ENCODE measurements around the gene SEMA6B. TPM values are rescaled to one million over a fixed set of nuclear protein-coding genes. Genes with fewer than 3 reads are reported as not detected.

Gene SEMA6B
- total and polyA plus RNA-seq, 11 donors = 6.0 to 29.7 (median 10.1) TPM

Other genes starting within 250 kb of the SEMA6B start
- 10 to 100 TPM in 1 of 9 donors, 1 to 10 TPM in 6, under 1 TPM in 2; 0.67 to 14.2 (median 2.1) TPM for gene STAP2, start 220.9 kb downstream of the SEMA6B start, total RNA-seq
- gene STAP2, start 220.9 kb downstream of the SEMA6B start, polyA plus RNA-seq = 1 to 10 TPM; 1.1 to 1.9 TPM
- 10 to 100 TPM in 7 of 9 donors, 1 to 10 TPM in 2; 8.2 to 23.7 (median 19.0) TPM for gene MPND, start 216.1 kb downstream of the SEMA6B start, total RNA-seq
- gene MPND, start 216.1 kb downstream of the SEMA6B start, polyA plus RNA-seq = 10 to 100 TPM; 14.4 to 21.9 TPM
- 10 to 100 TPM; 14.4 to 43.6 (median 22.2) TPM for gene SH3GL1, start 159.1 kb downstream of the SEMA6B start, total RNA-seq
- gene SH3GL1, start 159.1 kb downstream of the SEMA6B start, polyA plus RNA-seq = 10 to 100 TPM; 17.3 to 43.3 TPM
- 10 to 100 TPM in 1 of 9 donors, 1 to 10 TPM in 8; 3.0 to 10.7 (median 5.5) TPM for gene CHAF1A, start 157.0 kb downstream of the SEMA6B start, total RNA-seq
- gene CHAF1A, start 157.0 kb downstream of the SEMA6B start, polyA plus RNA-seq = 1 to 10 TPM; 2.9 to 5.6 TPM
- gene UBXN6, start 101.9 kb downstream of the SEMA6B start, total RNA-seq = 100 to 1,000 TPM in 6 of 9 donors, 10 to 100 TPM in 3; 75.1 to 128 (median 109) TPM
- 100 to 1,000 TPM; 127 to 137 TPM for gene UBXN6, start 101.9 kb downstream of the SEMA6B start, polyA plus RNA-seq
- 100 to 1,000 TPM in 1 of 9 donors, 10 to 100 TPM in 8; 20.8 to 235 (median 29.9) TPM for gene HDGFL2, start 87.4 kb downstream of the SEMA6B start, total RNA-seq
- 10 to 100 TPM; 30.7 to 38.9 TPM for gene HDGFL2, start 87.4 kb downstream of the SEMA6B start, polyA plus RNA-seq
- 100 to 1,000 TPM; 110 to 292 (median 174) TPM for gene PLIN4, start 41.2 kb downstream of the SEMA6B start, total RNA-seq
- gene PLIN4, start 41.2 kb downstream of the SEMA6B start, polyA plus RNA-seq = 100 to 1,000 TPM in 1 of 2 donors, 10 to 100 TPM in 1; 55.5 to 241 TPM
- gene PLIN5, start 24.5 kb downstream of the SEMA6B start, total RNA-seq = 10 to 100 TPM; 26.0 to 88.6 (median 42.7) TPM
- gene PLIN5, start 24.5 kb downstream of the SEMA6B start, polyA plus RNA-seq = 10 to 100 TPM; 17.5 to 65.0 TPM
- gene LRG1, start 19.6 kb downstream of the SEMA6B start, total RNA-seq = 1 to 10 TPM in 2 of 9 donors, under 1 TPM in 7; 0.15 to 1.7 (median 0.36) TPM
- under 1 TPM; 0.23 to 0.30 TPM for gene LRG1, start 19.6 kb downstream of the SEMA6B start, polyA plus RNA-seq
- 10 to 100 TPM in 1 of 9 donors, 1 to 10 TPM in 8; 2.8 to 15.1 (median 5.8) TPM for gene TNFAIP8L1, start 79.8 kb upstream of the SEMA6B start, total RNA-seq
- 1 to 10 TPM; 6.1 to 6.2 TPM for gene TNFAIP8L1, start 79.8 kb upstream of the SEMA6B start, polyA plus RNA-seq
- gene MYDGF, start 110.7 kb upstream of the SEMA6B start, total RNA-seq = 10 to 100 TPM; 19.1 to 49.1 (median 25.5) TPM
- gene MYDGF, start 110.7 kb upstream of the SEMA6B start, polyA plus RNA-seq = 100 to 1,000 TPM in 1 of 2 donors, 10 to 100 TPM in 1; 33.1 to 201 TPM
- 10 to 100 TPM; 38.9 to 65.2 (median 47.7) TPM for gene DPP9, start 164.2 kb upstream of the SEMA6B start, total RNA-seq
- gene DPP9, start 164.2 kb upstream of the SEMA6B start, polyA plus RNA-seq = 10 to 100 TPM; 30.7 to 59.6 TPM
- 10 to 100 TPM; 30.7 to 94.0 (median 41.8) TPM for gene FEM1A, start 232.1 kb upstream of the SEMA6B start, total RNA-seq
- gene FEM1A, start 232.1 kb upstream of the SEMA6B start, polyA plus RNA-seq = 10 to 100 TPM; 28.4 to 28.5 TPM

All from heart left ventricle (tissue), 11 donors.